HepG2 (cell line): ENCODE measurements around the gene CCNL1. TPM values are rescaled to one million over a fixed set of nuclear protein-coding genes. Genes with fewer than 3 reads are reported as not detected.
A peak's percentile ranks its signal among the peaks of the same experiment; 100 is the strongest.

Experiments used
- ATAC-seq: fragments of 200-7000 bp; cut with Tn5 transposase; 3 replicates; pipeline ENCODE4 v1.9.1; 2020; ENCODE audit warnings: mild to moderate bottlenecking, moderate library complexity
- BruUV-seq: library from RNA; stranded (reverse); fragments of 400-500 nt; replicated peaks from 2 replicates; lab custom pipeline; 2021; lab: Mats Ljungman, UMichigan
- CTCF ChIA-PET: fragments of 300-600 bp; formaldehyde crosslinking; extraction: SDS; loops from one replicate; lab custom pipeline; 2021; ENCODE audit warnings: low total read pairs, inconsistent platforms, low intra/inter-chr PET ratio; lab: Yijun Ruan, JAX
- POLR2A ChIA-PET: fragments of 350-600 bp; sonication (Branson Sonifier 250); formaldehyde crosslinking; loops from one replicate; lab custom pipeline; 2020; ENCODE audit warnings: antibody characterized with exemption, inconsistent platforms; lab: Yijun Ruan, JAX
- DNase-seq: peaks from one replicate; pipeline ENCODE4 v3.0.0-alpha.2; 2015; ENCODE audit warnings: low spot score
- FAIRE-seq: peaks from 3 replicates; lab custom pipeline; 2011; peaks lifted over from hg19 to GRCh38; lab: Jason Lieb, UNC
- H2AFZ ChIP-seq: one replicate; pipeline ENCODE4 v1.6.1; 2011; ENCODE audit warnings: low read length, inconsistent platforms
- H3K27ac ChIP-seq: fragments of 300-600 bp; 3 replicates; pipeline ENCODE4 v1.8.0; 2011; ENCODE audit warnings: mixed run types, mild to moderate bottlenecking, mixed read lengths, low read length, inconsistent platforms; ENCODE audit not compliant: insufficient read depth; ENCODE audit errors: extremely low read length
- H3K27me3 ChIP-seq, 2 experiments: fragments of 200-600 bp in 1 of 2; 2 replicates in 1 of 2; 3 replicates in 1 of 2; pipeline versions ENCODE4 v1.6.0 to v1.8.0; 2011; ENCODE audit warnings: low read length in 2 of 2, mild to moderate bottlenecking in 2 of 2, moderate library complexity in 2 of 2, inconsistent platforms in 1 of 2; ENCODE audit not compliant: insufficient read depth in 2 of 2, control insufficient read depth in 1 of 2
- H3K36me3 ChIP-seq, 2 experiments: fragments of 200-600 bp in 1 of 2; replicated peaks in 1 of 2; 2 replicates in 1 of 2; 3 replicates in 1 of 2; pipeline versions ENCODE4 v1.5.1 to v1.8.0; 2011; ENCODE audit warnings: low read length in 2 of 2, inconsistent platforms in 1 of 2; ENCODE audit not compliant: insufficient read depth in 2 of 2, control insufficient read depth in 1 of 2
- H3K4me1 ChIP-seq: 2 replicates; pipeline ENCODE4 v1.5.1; 2012; ENCODE audit warnings: low read length, inconsistent platforms; ENCODE audit not compliant: insufficient read depth
- H3K4me2 ChIP-seq: 2 replicates; pipeline ENCODE4 v1.6.0; 2011; ENCODE audit warnings: low read depth, low read length, inconsistent platforms
- H3K4me3 ChIP-seq, 3 experiments: fragments of 200-600 bp in 1 of 3; sonication (generic), shearing (Covaris generic) in 1 of 3; replicated peaks in 1 of 3; 2 replicates each; pipeline ENCODE4 v1.5.1; 2011 to 2016; ENCODE audit warnings: low read length in 3 of 3, inconsistent platforms in 2 of 3, low read depth in 2 of 3, mild to moderate bottlenecking in 2 of 3, control low read depth in 1 of 3, mixed read lengths in 1 of 3; ENCODE audit not compliant: insufficient read depth in 1 of 3
- H3K79me2 ChIP-seq: one replicate; pipeline ENCODE4 v1.6.1; 2011; ENCODE audit warnings: low read length, inconsistent platforms; ENCODE audit not compliant: insufficient read depth
- H3K9ac ChIP-seq: 2 replicates; pipeline ENCODE4 v1.6.0; 2011; ENCODE audit warnings: mild to moderate bottlenecking, low read depth, low read length, inconsistent platforms; ENCODE audit not compliant: insufficient read depth
- H3K9me3 ChIP-seq: 2 replicates; pipeline ENCODE4 v1.5.1; 2012; ENCODE audit warnings: mild to moderate bottlenecking, low read length
- H4K20me1 ChIP-seq: 2 replicates; pipeline ENCODE4 v1.6.0; 2011; ENCODE audit warnings: inconsistent platforms, mild to moderate bottlenecking, low read length, moderate library complexity; ENCODE audit not compliant: insufficient read depth
- NR2F6 ChIP-seq, 2 experiments: IDR thresholded peaks; 2 replicates each; pipeline ENCODE4 v1.6.1; 2016; ENCODE audit warnings: antibody characterized with exemption in 1 of 2, mild to moderate bottlenecking in 1 of 2
- PAXIP1 ChIP-seq: sonication (generic); formaldehyde crosslinking; conservative IDR thresholded peaks from 2 replicates; pipeline ENCODE4 v1.4.0; 2020; ENCODE audit warnings: mild to moderate bottlenecking, missing genetic modification reagents, moderate library complexity
- SALL1 ChIP-seq: sonication (generic); formaldehyde crosslinking; IDR thresholded peaks from 2 replicates; pipeline ENCODE4 v1.8.0; 2022; ENCODE audit warnings: mild to moderate bottlenecking, missing genetic modification reagents
- SMAD9 ChIP-seq: sonication (generic); formaldehyde crosslinking; IDR thresholded peaks from 2 replicates; pipeline ENCODE4 v1.5.1; 2020; ENCODE audit warnings: mild to moderate bottlenecking, missing genetic modification reagents
- TCF7L2 ChIP-seq: IDR thresholded peaks from 2 replicates; pipeline ENCODE4 v1.6.1; 2011; ENCODE audit warnings: mild to moderate bottlenecking, low read depth, low read length, moderate library complexity
- ZNF205 ChIP-seq: IDR thresholded peaks from 2 replicates; pipeline ENCODE4 v1.6.1; 2018; ENCODE audit warnings: missing biosample characterization, missing genetic modification reagents
- ZNF530 ChIP-seq: sonication (generic); formaldehyde crosslinking; IDR thresholded peaks from 2 replicates; pipeline ENCODE4 v1.5.0; 2020; ENCODE audit warnings: low read depth, mild to moderate bottlenecking, missing genetic modification reagents
- WGBS: methylation state at CpG from one replicate; pipeline ENCODE4 v1.1.6; 2017; ENCODE audit warnings: low lambda C conversion rate; 5-methylcytosine and 5-hydroxymethylcytosine counted together
- in situ Hi-C: cut with HindIII; loops from 2 replicates; pipeline ENCODE4 v1.10.0; 2017; ENCODE audit warnings: low pct_unique_long_range_greater_than_20kb; ENCODE audit not compliant: extremely low pct_ligation_motif_present
- intact Hi-C: fragments of 100-400 bp; cut with micrococcal nuclease; formaldehyde crosslinking; loops from one replicate; pipeline ENCODE4 v1.10.0; 2022; ENCODE audit not compliant: unreplicated experiment
- polyA plus RNA-seq, 8 experiments: library from polyadenylated mRNA; depleted of rRNA in 3 of 8; stranded (reverse) in 7 of 8; unstranded in 1 of 8; fragments of >200 nt; fragmentation: Illumina TruSeq in 4 of 8; extraction: Trizol in 4 of 8; gene quantifications; 2 replicates each; pipeline versions ENCODE4 v1.2.1 to v1.2.3, GENCODE V29; 2011 to 2016; ENCODE audit warnings: low read depth in 4 of 8, missing spikeins in 1 of 8, mixed read lengths in 1 of 8; ENCODE audit not compliant: insufficient read depth in 1 of 8
- total RNA-seq, 5 experiments: library from RNA; depleted of rRNA; stranded (reverse); fragments of >200 nt; fragmentation: Illumina TruSeq; extraction: Trizol; gene quantifications; 2 replicates each; pipeline ENCODE4 v1.2.3, GENCODE V29; 2016; ENCODE audit warnings: low read depth in 1 of 5

CCNL1 gene
- total and polyA plus RNA-seq, 2 of the 13 experiments (the other 11 are each of a cell fraction or from before 2014, with no cell fraction given), result 151 to 303 TPM

DNA sequence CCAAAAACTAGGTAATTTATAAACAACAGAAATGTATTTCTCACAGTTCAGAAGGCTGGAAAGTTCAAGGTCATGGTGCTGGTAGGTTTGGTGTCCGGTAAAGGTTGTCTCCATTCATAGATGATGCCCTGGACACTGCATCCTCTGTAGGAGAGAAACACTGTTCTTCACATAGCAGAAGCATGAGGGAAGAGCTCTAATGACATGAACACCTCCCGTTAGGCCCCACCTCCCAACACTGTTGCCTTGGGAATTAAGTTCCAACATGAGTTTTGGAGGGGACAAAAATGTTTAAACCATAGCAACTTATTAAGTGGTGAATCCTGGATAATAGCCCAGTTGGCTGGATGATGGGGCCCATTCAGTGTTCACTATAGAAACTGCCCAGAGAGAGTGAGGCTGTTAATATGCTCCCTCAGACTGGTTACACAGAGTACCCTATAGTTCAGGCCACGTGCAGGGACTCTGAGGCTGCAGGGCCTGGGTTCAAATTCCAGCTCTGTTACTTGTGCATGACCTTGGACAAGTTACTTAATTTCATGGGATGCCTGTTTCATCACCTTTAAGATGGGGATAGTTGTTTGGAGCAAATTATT is 37.0 kb downstream of the CCNL1 start:
- no peak overlapping the region for H3K9ac ChIP-seq
- BruUV-seq, result no TSS peak
- no peaks in the 10 kb centered on the region for H4K20me1 ChIP-seq
- CTCF ChIA-PET, result no interaction called here
- TF ChIP-seq SMAD9 (CRISPR knock-in tag) (no peak), TCF7L2 (no peak), SALL1 (0 out of 2 replicates have a peak, but pooled peaks have one; percentile 13), PAXIP1 (CRISPR knock-in tag) (no peak), NR2F6 (IDR thresholded peaks at IDR 0.05) (no peak), NR2F6 (CRISPR knock-in tag; IDR thresholded peaks at IDR 0.05) (no peak), ZNF530 (CRISPR knock-in tag) (no peak), ZNF205 (CRISPR knock-in tag) (no peak)
- no peak overlapping the region for H2AFZ ChIP-seq
- H3K4me1 ChIP-seq, result peaks cover 94% of the 10 kb centered on the region
- no peaks in the 10 kb centered on the region for H3K27me3 ChIP-seq
- intact Hi-C loops (no loop called here), in situ Hi-C loops (no loop called here)
- POLR2A ChIA-PET, result interaction anchor here (1.1 to 14.4 kb wide), 8 partner anchors 7 to 568 kb away, joined by 3 to 166 read pairs (median 21); partner anchors contain the start of genes CCNL1 and SSR3
- 36% methylated on average over 3 of the region's 3 CpGs for WGBS
- peak; percentile 28 for DNase-seq
- ATAC-seq, result no peak
- no peaks in the 10 kb centered on the region for H3K36me3 ChIP-seq
- no peak for FAIRE-seq
- H3K9me3 ChIP-seq, result no peaks in the 10 kb centered on the region
- H3K27ac ChIP-seq, result peak overlapping the region; percentile 23
- H3K4me2 ChIP-seq, result no peak overlapping the region
- H3K79me2 ChIP-seq, result no peaks in the 10 kb centered on the region
- no peak overlapping the region for H3K4me3 ChIP-seq
